Upper lobe of left lung (tissue), 6 donors: ENCODE measurements around the gene LIN28A. TPM values are rescaled to one million over a fixed set of nuclear protein-coding genes. Genes with fewer than 3 reads are reported as not detected.

Source experiments
- ATAC-seq, 2 donors: fragments of 200-7000 bp; cut with Tn5 transposase; one replicate each; pipeline ENCODE4 v1.9.1; 2022; ENCODE audit warnings: mild to moderate bottlenecking in 2 of 2, moderate library complexity in 2 of 2; ENCODE audit not compliant: low FRiP score in 2 of 2
- DNase-seq, 2 donors: peaks; one replicate each; pipeline ENCODE4 v3.0.0-alpha.2; 2019 to 2020
- H3K27ac ChIP-seq, 4 donors: fragments of 200-600 bp; sonication (generic); one replicate each; pipeline ENCODE4 v1.5.1; 2016 to 2019
- H3K27me3 ChIP-seq, 4 donors: fragments of 200-600 bp; sonication (generic); one replicate each; pipeline ENCODE4 v1.5.1; 2017 to 2019
- H3K36me3 ChIP-seq, 4 donors: fragments of 200-600 bp; sonication (generic); one replicate each; pipeline ENCODE4 v1.5.1; 2016 to 2019
- H3K4me1 ChIP-seq, 4 donors: fragments of 200-600 bp; sonication (generic); one replicate each; pipeline ENCODE4 v1.5.1; 2018 to 2019
- H3K4me3 ChIP-seq, 4 donors: fragments of 200-600 bp; sonication (generic); one replicate each; pipeline ENCODE4 v1.5.1; 2017 to 2019; ENCODE audit warnings: mild to moderate bottlenecking in 2 of 4, moderate library complexity in 1 of 4
- H3K9me3 ChIP-seq, 4 donors: fragments of 200-600 bp; sonication (generic); one replicate each; pipeline ENCODE4 v1.5.1; 2018 to 2019
- EP300 ChIP-seq, 4 donors: sonication (generic); formaldehyde crosslinking; IDR thresholded peaks; one replicate each; pipeline ENCODE4 v1.5.1; 2017; ENCODE audit warnings: antibody characterized with exemption in 4 of 4, control low read depth in 2 of 4
- POLR2A ChIP-seq, 4 donors: fragments of 450-650 bp; IDR thresholded peaks; one replicate each; pipeline ENCODE4 v1.5.1; 2016 to 2017; ENCODE audit warnings: antibody characterized with exemption in 4 of 4, mild to moderate bottlenecking in 2 of 4
- POLR2AphosphoS5 ChIP-seq, 2 donors: sonication (generic); formaldehyde crosslinking; IDR thresholded peaks; one replicate each; pipeline ENCODE4 v1.5.1; 2017; ENCODE audit warnings: antibody characterized with exemption in 2 of 2
- WGBS, 2 donors: methylation state at CpG; one replicate each; pipeline ENCODE4 v1.1.5; 2017 to 2018; 5-methylcytosine and 5-hydroxymethylcytosine counted together
- total RNA-seq, 6 donors: library from RNA; depleted of rRNA in 4 of 6; stranded (reverse); fragments of >200 nt in 4 of 6; gene quantifications; one replicate each; pipeline versions ENCODE4 v1.1.0 to v1.2.1, GENCODE V29; 2016 to 2021
- TF ChIP-seq, protein P1 (sequence below), 6 experiments: fragments of 450-650 bp in 4 of 6; fragments of 200-600 bp in 2 of 6; sonication (generic) in 2 of 6; IDR thresholded peaks; one replicate each; pipeline ENCODE4 v1.5.1; 2016 to 2019; ENCODE audit warnings: antibody characterized with exemption in 6 of 6
- donor health status: DM: no; HTN: no; CAD: no; lungs with moderate emphysema.
- donor health status: DM: no; HTN: yes; CAD: no; lungs with severe emphysema.

LIN28A gene
- total RNA-seq, 6 donors from 2014 or later: 1.2 to 1.4 TPM; not detected in 4

- WGBS, 2 donors: 100% methylated on average over 1 of the region's 1 CpG
- no peak overlapping the region for H3K4me3 ChIP-seq
- no peak for ATAC-seq
- no peak for DNase-seq
- H3K36me3 ChIP-seq: peaks cover 0 to 84% (median 51%) of the 10 kb centered on the region in 4 donors
- H3K27me3 ChIP-seq: no peaks in the 10 kb centered on the region
- no peaks in the 10 kb centered on the region for H3K4me1 ChIP-seq
- no peaks in the 10 kb centered on the region for H3K9me3 ChIP-seq
- no peak for TF ChIP-seq EP300 (IDR thresholded peaks at IDR 0.05)
- no peak for TF ChIP-seq POLR2AphosphoS5 (IDR thresholded peaks at IDR 0.05)
- no peak for TF ChIP-seq POLR2A (IDR thresholded peaks at IDR 0.05)
- TF ChIP-seq, protein P1, sequence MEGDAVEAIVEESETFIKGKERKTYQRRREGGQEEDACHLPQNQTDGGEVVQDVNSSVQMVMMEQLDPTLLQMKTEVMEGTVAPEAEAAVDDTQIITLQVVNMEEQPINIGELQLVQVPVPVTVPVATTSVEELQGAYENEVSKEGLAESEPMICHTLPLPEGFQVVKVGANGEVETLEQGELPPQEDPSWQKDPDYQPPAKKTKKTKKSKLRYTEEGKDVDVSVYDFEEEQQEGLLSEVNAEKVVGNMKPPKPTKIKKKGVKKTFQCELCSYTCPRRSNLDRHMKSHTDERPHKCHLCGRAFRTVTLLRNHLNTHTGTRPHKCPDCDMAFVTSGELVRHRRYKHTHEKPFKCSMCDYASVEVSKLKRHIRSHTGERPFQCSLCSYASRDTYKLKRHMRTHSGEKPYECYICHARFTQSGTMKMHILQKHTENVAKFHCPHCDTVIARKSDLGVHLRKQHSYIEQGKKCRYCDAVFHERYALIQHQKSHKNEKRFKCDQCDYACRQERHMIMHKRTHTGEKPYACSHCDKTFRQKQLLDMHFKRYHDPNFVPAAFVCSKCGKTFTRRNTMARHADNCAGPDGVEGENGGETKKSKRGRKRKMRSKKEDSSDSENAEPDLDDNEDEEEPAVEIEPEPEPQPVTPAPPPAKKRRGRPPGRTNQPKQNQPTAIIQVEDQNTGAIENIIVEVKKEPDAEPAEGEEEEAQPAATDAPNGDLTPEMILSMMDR (IDR thresholded peaks at IDR 0.05): no peak
- H3K27ac ChIP-seq: no peak overlapping the region
Measured at GRCh38 chr1:26459148-26459547, 48.5 kb downstream of the LIN28A start.

DNA sequence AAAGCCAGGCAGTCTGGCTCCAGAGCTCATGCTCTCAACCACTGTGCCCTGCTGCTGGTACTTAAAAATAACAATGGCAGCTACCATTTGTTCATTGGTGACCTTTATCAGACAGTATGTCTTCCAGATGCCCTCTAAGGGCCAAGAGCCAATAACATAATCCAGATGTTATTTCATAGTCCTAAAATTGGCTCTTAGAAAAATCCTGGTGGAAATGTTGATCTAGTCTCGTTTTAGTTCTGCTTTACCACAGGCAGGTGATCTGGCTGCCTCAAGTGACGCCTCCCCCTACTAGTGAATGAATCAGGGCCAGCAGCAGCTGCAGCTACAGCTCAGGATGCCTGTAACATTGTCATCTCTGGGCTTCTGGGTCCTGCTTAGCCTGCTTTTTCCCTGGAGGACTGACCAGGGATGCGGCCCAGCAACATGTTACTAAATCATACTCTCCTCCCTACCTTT lies 49.0 kb downstream of the LIN28A start:
- 82 to 87% methylated on average over 3 of the region's 3 CpGs for WGBS, 2 donors
- no peak for ATAC-seq
- H3K9me3 ChIP-seq: no peaks in the 10 kb centered on the region
- no peak for DNase-seq
- no peak overlapping the region for H3K27ac ChIP-seq
- peaks cover 0 to 86% (median 52%) of the 10 kb centered on the region in 4 donors for H3K36me3 ChIP-seq
- TF ChIP-seq POLR2A (IDR thresholded peaks at IDR 0.05): no peak
- TF ChIP-seq, protein P1 (IDR thresholded peaks at IDR 0.05): no peak
- TF ChIP-seq EP300 (IDR thresholded peaks at IDR 0.05): no peak
- no peak for TF ChIP-seq POLR2AphosphoS5 (IDR thresholded peaks at IDR 0.05)
- H3K27me3 ChIP-seq: no peaks in the 10 kb centered on the region
- H3K4me1 ChIP-seq: no peaks in the 10 kb centered on the region
- H3K4me3 ChIP-seq: no peak overlapping the region

DNA sequence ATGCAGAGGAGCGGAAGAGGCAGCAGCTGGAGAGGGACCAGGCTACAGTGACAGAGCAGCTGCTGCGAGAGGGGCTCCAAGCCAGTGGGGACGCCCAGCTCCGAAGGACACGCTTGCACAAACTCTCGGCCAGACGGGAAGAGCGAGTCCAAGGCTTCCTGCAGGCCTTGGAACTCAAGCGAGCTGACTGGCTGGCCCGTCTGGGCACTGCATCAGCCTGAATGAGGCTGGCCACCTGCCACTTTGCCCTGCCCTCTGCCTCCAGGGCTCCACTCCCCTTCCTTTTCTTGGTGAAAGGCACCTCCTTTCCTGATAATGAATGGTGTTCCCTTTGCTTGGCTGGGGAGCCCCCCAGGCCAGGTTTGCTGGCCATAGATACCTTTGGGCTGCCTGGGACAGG lies 58.3 kb downstream of the LIN28A start:
- H3K9me3 ChIP-seq: no peaks in the 10 kb centered on the region

GRCh38 chr1:26469558-26469957 lies 58.9 kb downstream of the LIN28A start:
- no peak overlapping the region for H3K4me3 ChIP-seq
- peaks cover 11 to 58% (median 41%) of the 10 kb centered on the region in 4 donors for H3K36me3 ChIP-seq
- TF ChIP-seq POLR2A (IDR thresholded peaks at IDR 0.05): no peak
- TF ChIP-seq, protein P1 (IDR thresholded peaks at IDR 0.05): no peak
- no peak for TF ChIP-seq POLR2AphosphoS5 (IDR thresholded peaks at IDR 0.05)
- no peak for TF ChIP-seq EP300 (IDR thresholded peaks at IDR 0.05)
- H3K4me1 ChIP-seq: peaks cover 19 to 41% (median 28%) of the 10 kb centered on the region in 4 donors
- DNase-seq (no peak), ATAC-seq (no peak)
- 92 to 93% methylated on average over 5 of the region's 5 CpGs for WGBS, 2 donors
- no peaks in the 10 kb centered on the region for H3K9me3 ChIP-seq
- no peak overlapping the region for H3K27ac ChIP-seq
- no peaks in the 10 kb centered on the region for H3K27me3 ChIP-seq

More for the DNA sequence above, 58.3 kb downstream of the LIN28A start:
- Histone ChIP-seq H3K27me3 (no peaks in the 10 kb centered on the region), H3K27ac (no peak overlapping the region), H3K4me3 (no peak overlapping the region), H3K36me3 (peaks cover 6 to 58% (median 42%) of the 10 kb centered on the region in 4 donors), H3K4me1 (peaks cover 14 to 34% (median 23%) of the 10 kb centered on the region in 4 donors)
- ATAC-seq: no peak
- 82 to 83% methylated on average over 9 to 10 of the region's 10 CpGs for WGBS, 2 donors
- peak in 1 of 2 donors; percentile 32 for DNase-seq
- TF ChIP-seq POLR2AphosphoS5 (IDR thresholded peaks at IDR 0.05) (no peak), EP300 (IDR thresholded peaks at IDR 0.05) (no peak), POLR2A (IDR thresholded peaks at IDR 0.05) (no peak)
- TF ChIP-seq, protein P1 (IDR thresholded peaks at IDR 0.05): no peak
